K562 (cell line): ENCODE results near the gene NDUFAB1. TPM values are rescaled to one million over a fixed set of nuclear protein-coding genes. Genes with fewer than 3 reads are reported as not detected.

Source experiments
- GTF2E2 ChIP-seq: fragments of 200-800 bp; sonication (Bioruptor generic); IDR thresholded peaks from 2 replicates; pipeline ENCODE4 v1.6.1; 2016; ENCODE audit warnings: missing genetic modification characterization, missing compliant biosample characterization
- HMG20A ChIP-seq: fragments of 450-650 bp; formaldehyde crosslinking; conservative IDR thresholded peaks from 2 replicates; pipeline ENCODE4 v1.4.0; 2020; ENCODE audit warnings: mild to moderate bottlenecking, mixed read lengths
- MBD2 ChIP-seq: sonication (generic); IDR thresholded peaks from 2 replicates; pipeline ENCODE4 v1.6.1; 2016; ENCODE audit warnings: low read depth, borderline replicate concordance
- MTA3 ChIP-seq: fragments of 450-650 bp; formaldehyde crosslinking; IDR thresholded peaks from 2 replicates; pipeline ENCODE4 v1.6.1; 2017; ENCODE audit warnings: mild to moderate bottlenecking, borderline replicate concordance
- NR4A1 ChIP-seq, 2 experiments: fragments of 250-450 bp in 1 of 2; fragments of 450-650 bp in 1 of 2; sonication (Bioruptor Pico) in 1 of 2; IDR thresholded peaks; 2 replicates each; pipeline versions ENCODE4 v1.4.0 to v1.6.1; 2016 to 2020; ENCODE audit warnings: mild to moderate bottlenecking in 2 of 2, missing compliant biosample characterization in 1 of 2, missing genetic modification characterization in 1 of 2, moderate library complexity in 1 of 2
- RAD51 ChIP-seq: fragments of 450-650 bp; IDR thresholded peaks from 2 replicates; pipeline ENCODE4 v1.7.1; 2016; ENCODE audit warnings: low read depth, mild to moderate bottlenecking, borderline replicate concordance
- RBFOX2 ChIP-seq: fragments of 200-400 bp; formaldehyde crosslinking; IDR thresholded peaks from 2 replicates; pipeline ENCODE4 v1.6.1; 2017; ENCODE audit warnings: low read depth, mild to moderate bottlenecking, low read length, moderate library complexity
- ZKSCAN8 ChIP-seq: fragments of 200-800 bp; sonication (Bioruptor generic); IDR thresholded peaks from 2 replicates; pipeline ENCODE4 v1.6.1; 2016; ENCODE audit warnings: missing genetic modification characterization, missing compliant biosample characterization
- ZNF121 ChIP-seq: sonication (generic); formaldehyde crosslinking; conservative IDR thresholded peaks from 2 replicates; pipeline ENCODE4 v1.8.0; 2022; ENCODE audit warnings: missing genetic modification reagents
- ZNF311 ChIP-seq: fragments of 250-450 bp; sonication (Bioruptor Pico); IDR thresholded peaks from 2 replicates; pipeline ENCODE4 v1.4.0; 2020; ENCODE audit warnings: mild to moderate bottlenecking, moderate library complexity
- ZNF316 ChIP-seq: fragments of 450-650 bp; IDR thresholded peaks from 2 replicates; pipeline ENCODE4 v1.6.1; 2016
- ZNF584 ChIP-seq: fragments of 200-800 bp; sonication (Bioruptor generic); IDR thresholded peaks from 2 replicates; pipeline ENCODE4 v1.6.1; 2016; ENCODE audit warnings: low read depth, mild to moderate bottlenecking, missing genetic modification characterization, missing compliant biosample characterization
- polyA plus RNA-seq, 8 experiments: library from polyadenylated mRNA; depleted of rRNA in 4 of 8; stranded (reverse) in 5 of 8; unstranded in 3 of 8; fragments of >200 nt; fragmentation: Nextera tagmentation in 2 of 8; fragmentation: Illumina TruSeq in 1 of 8; extraction: Ambion mirVana in 2 of 8; extraction: Trizol in 1 of 8; gene quantifications; 2 replicates each; pipeline versions ENCODE4 v1.2.1 to v1.2.3, GENCODE V29; 2011 to 2014; ENCODE audit warnings: inconsistent platforms in 1 of 8, missing spikeins in 1 of 8
- total RNA-seq, 7 experiments: library from RNA; depleted of rRNA in 6 of 7; stranded (reverse); fragments of >200 nt in 6 of 7; fragmentation: Illumina TruSeq in 2 of 7; extraction: Trizol in 2 of 7; gene quantifications; 2 replicates each; pipeline versions ENCODE4 v1.2.1 to v1.2.3, GENCODE V29; 2011 to 2021; ENCODE audit warnings: low replicate concordance in 1 of 7
- TF ChIP-seq, protein P1 (sequence below): fragments of 450-650 bp; formaldehyde crosslinking; IDR thresholded peaks from 2 replicates; pipeline ENCODE4 v1.4.0; 2020; ENCODE audit warnings: mild to moderate bottlenecking, moderate library complexity
- TF ChIP-seq, protein P2 (sequence below): fragments of 450-650 bp; IDR thresholded peaks from 2 replicates; pipeline ENCODE4 v1.6.1; 2016; ENCODE audit warnings: borderline replicate concordance
- TF ChIP-seq, protein P3 (sequence below): IDR thresholded peaks from 2 replicates; pipeline ENCODE4 v1.6.1; 2012; ENCODE audit warnings: low read depth, low read length, improper control_type of control experiment, borderline replicate concordance
- TF ChIP-seq, protein P4 (sequence below): fragments of 200-800 bp; sonication (Bioruptor generic); IDR thresholded peaks from 2 replicates; pipeline ENCODE4 v1.6.1; 2017; ENCODE audit warnings: missing genetic modification characterization, missing compliant biosample characterization

NDUFAB1 gene
- total and polyA plus RNA-seq, 9 of the 15 experiments (the other 6 are each of a cell fraction or from before 2014, with no cell fraction given), result 123 to 481 (median 238) TPM

DNA sequence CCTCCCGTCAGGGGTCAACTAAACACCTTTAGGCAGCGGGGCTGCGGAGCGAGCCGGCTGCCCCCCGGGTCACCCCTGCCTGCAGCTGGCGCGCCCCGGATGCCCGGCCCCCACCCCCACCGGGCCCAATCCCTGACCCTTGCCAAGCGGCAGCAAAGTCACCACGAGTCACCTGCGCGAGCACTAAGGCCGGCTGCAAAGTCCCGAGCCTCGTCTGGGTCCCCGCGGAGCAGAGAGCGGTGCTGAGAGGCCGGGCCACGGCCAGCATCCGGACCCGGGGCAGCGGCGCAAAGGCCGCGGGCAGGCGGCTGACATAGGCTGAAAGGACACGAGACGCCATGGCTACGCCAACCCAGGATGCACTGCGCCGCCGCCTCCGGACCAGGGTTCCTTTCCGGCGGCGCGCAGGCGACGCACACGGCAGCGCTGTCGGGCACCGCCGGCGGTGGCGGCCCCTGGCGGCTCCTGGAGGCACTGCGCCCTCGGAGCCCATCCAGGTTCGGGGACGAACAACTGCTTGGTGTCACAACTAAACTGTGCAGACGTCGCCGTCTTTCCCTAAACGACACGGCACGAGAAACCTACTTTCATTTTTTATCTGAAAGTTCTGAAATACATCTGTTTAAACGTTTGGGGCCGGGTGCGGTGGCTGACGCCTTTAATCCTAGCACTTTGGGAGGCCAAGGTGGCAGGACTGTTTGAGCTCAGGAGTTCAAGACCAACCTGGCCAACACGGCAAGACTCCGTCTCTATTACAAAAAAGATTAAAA is at the start of gene NDUFAB1 (continued):
- TF ChIP-seq GTF2E2 (no peak; the same call in 1 of the 2 replicates), RAD51 (no peak), RBFOX2 (peak; percentile 90), NR4A1 (CRISPR knock-in tag; IDR thresholded peaks at IDR 0.05) (no peak), NR4A1 (tag; IDR thresholded peaks at IDR 0.05) (no peak; the same call in 1 of the 2 replicates), MTA3 (peak; percentile 84; the same call in 1 of the 2 replicates), ZNF584 (CRISPR knock-in tag) (no peak), ZNF316 (no peak), ZNF311 (no peak), ZNF121 (CRISPR knock-in tag) (no peak), ZKSCAN8 (CRISPR knock-in tag) (no peak), MBD2 (no peak), HMG20A (CRISPR knock-in tag) (no peak)
- TF ChIP-seq, protein P1, sequence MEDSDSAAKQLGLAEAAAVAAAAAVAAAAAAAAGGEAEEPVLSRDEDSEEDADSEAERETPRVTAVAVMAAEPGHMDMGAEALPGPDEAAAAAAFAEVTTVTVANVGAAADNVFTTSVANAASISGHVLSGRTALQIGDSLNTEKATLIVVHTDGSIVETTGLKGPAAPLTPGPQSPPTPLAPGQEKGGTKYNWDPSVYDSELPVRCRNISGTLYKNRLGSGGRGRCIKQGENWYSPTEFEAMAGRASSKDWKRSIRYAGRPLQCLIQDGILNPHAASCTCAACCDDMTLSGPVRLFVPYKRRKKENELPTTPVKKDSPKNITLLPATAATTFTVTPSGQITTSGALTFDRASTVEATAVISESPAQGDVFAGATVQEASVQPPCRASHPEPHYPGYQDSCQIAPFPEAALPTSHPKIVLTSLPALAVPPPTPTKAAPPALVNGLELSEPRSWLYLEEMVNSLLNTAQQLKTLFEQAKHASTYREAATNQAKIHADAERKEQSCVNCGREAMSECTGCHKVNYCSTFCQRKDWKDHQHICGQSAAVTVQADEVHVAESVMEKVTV, result no peak
- TF ChIP-seq, protein P2, sequence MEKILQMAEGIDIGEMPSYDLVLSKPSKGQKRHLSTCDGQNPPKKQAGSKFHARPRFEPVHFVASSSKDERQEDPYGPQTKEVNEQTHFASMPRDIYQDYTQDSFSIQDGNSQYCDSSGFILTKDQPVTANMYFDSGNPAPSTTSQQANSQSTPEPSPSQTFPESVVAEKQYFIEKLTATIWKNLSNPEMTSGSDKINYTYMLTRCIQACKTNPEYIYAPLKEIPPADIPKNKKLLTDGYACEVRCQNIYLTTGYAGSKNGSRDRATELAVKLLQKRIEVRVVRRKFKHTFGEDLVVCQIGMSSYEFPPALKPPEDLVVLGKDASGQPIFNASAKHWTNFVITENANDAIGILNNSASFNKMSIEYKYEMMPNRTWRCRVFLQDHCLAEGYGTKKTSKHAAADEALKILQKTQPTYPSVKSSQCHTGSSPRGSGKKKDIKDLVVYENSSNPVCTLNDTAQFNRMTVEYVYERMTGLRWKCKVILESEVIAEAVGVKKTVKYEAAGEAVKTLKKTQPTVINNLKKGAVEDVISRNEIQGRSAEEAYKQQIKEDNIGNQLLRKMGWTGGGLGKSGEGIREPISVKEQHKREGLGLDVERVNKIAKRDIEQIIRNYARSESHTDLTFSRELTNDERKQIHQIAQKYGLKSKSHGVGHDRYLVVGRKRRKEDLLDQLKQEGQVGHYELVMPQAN, result peak; percentile 88; the same call in 1 of the 2 replicates
- TF ChIP-seq, protein P3, sequence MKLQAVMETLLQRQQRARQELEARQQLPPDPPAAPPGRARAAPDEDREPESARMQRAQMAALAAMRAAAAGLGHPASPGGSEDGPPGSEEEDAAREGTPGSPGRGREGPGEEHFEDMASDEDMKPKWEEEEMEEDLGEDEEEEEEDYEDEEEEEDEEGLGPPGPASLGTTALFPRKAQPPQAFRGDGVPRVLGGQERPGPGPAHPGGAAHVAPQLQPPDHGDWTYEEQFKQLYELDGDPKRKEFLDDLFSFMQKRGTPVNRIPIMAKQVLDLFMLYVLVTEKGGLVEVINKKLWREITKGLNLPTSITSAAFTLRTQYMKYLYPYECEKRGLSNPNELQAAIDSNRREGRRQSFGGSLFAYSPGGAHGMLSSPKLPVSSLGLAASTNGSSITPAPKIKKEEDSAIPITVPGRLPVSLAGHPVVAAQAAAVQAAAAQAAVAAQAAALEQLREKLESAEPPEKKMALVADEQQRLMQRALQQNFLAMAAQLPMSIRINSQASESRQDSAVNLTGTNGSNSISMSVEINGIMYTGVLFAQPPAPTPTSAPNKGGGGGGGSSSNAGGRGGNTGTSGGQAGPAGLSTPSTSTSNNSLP, result no peak
- TF ChIP-seq, protein P4, sequence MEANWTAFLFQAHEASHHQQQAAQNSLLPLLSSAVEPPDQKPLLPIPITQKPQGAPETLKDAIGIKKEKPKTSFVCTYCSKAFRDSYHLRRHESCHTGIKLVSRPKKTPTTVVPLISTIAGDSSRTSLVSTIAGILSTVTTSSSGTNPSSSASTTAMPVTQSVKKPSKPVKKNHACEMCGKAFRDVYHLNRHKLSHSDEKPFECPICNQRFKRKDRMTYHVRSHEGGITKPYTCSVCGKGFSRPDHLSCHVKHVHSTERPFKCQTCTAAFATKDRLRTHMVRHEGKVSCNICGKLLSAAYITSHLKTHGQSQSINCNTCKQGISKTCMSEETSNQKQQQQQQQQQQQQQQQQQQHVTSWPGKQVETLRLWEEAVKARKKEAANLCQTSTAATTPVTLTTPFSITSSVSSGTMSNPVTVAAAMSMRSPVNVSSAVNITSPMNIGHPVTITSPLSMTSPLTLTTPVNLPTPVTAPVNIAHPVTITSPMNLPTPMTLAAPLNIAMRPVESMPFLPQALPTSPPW, result peak; percentile 44; the same call in 1 of the 2 replicates
